H9 (cell line): ENCODE results near the gene LINGO1. TPM values are rescaled to one million over a fixed set of nuclear protein-coding genes. Genes with fewer than 3 reads are reported as not detected.

Experiments
- DNase-seq: peaks from one replicate; pipeline ENCODE4 v3.0.0-alpha.2; 2017
- H2AFZ ChIP-seq: one replicate; pipeline ENCODE4 v1.6.1; 2013; ENCODE audit warnings: mild to moderate bottlenecking, low read length, control low read depth, moderate library complexity
- H2AK5ac ChIP-seq: 2 replicates; pipeline ENCODE4 v1.6.1; 2013; ENCODE audit warnings: low read length, control low read depth, mixed read lengths; ENCODE audit not compliant: insufficient read length
- H2BK120ac ChIP-seq: one replicate; pipeline ENCODE4 v1.6.1; 2013; ENCODE audit warnings: low read depth, mild to moderate bottlenecking, low read length, control low read depth, inconsistent platforms; ENCODE audit not compliant: poor library complexity, severe bottlenecking
- H2BK12ac ChIP-seq: 2 replicates; pipeline ENCODE4 v1.6.1; 2013; ENCODE audit warnings: low read length, control low read depth, mixed read lengths, low read depth; ENCODE audit not compliant: insufficient read length
- H2BK15ac ChIP-seq: 2 replicates; pipeline ENCODE4 v1.6.1; 2013; ENCODE audit warnings: low read depth, low read length, control low read depth
- H2BK20ac ChIP-seq: one replicate; pipeline ENCODE4 v1.6.1; 2013; ENCODE audit warnings: low read depth, mild to moderate bottlenecking, low read length, control low read depth, inconsistent platforms; ENCODE audit not compliant: poor library complexity, severe bottlenecking
- H2BK5ac ChIP-seq: 2 replicates; pipeline ENCODE4 v1.6.1; 2013; ENCODE audit warnings: low read length, control low read depth, mixed read lengths; ENCODE audit not compliant: insufficient read length
- H3K14ac ChIP-seq: 2 replicates; pipeline ENCODE4 v1.6.1; 2013; ENCODE audit warnings: low read length, control low read depth; ENCODE audit not compliant: insufficient read depth
- H3K18ac ChIP-seq: 2 replicates; pipeline ENCODE4 v1.6.1; 2013; ENCODE audit warnings: low read depth, mild to moderate bottlenecking, mixed read lengths, low read length, control low read depth; ENCODE audit not compliant: insufficient read length
- H3K23ac ChIP-seq: 2 replicates; pipeline ENCODE4 v1.6.1; 2013; ENCODE audit warnings: low read length, control low read depth, mixed read lengths, low read depth; ENCODE audit not compliant: insufficient read length
- H3K23me2 ChIP-seq: 2 replicates; pipeline ENCODE4 v1.6.1; 2013; ENCODE audit warnings: low read depth, mild to moderate bottlenecking, mixed read lengths, low read length, control low read depth; ENCODE audit not compliant: insufficient read length, poor library complexity, severe bottlenecking
- H3K27ac ChIP-seq: 2 replicates; pipeline ENCODE4 v1.5.1; 2013; ENCODE audit warnings: low read length, control low read depth, mixed read lengths, low read depth; ENCODE audit not compliant: insufficient read length
- H3K27me3 ChIP-seq: 2 replicates; pipeline ENCODE4 v1.6.1; 2013; ENCODE audit warnings: low read length, control low read depth, inconsistent platforms; ENCODE audit not compliant: insufficient read depth
- H3K4ac ChIP-seq: 2 replicates; pipeline ENCODE4 v1.6.1; 2013; ENCODE audit warnings: low read depth, mild to moderate bottlenecking, control low read depth, inconsistent platforms, low read length, moderate library complexity
- H3K4me1 ChIP-seq: 2 replicates; pipeline ENCODE4 v1.6.1; 2013; ENCODE audit warnings: low read length, control low read depth, inconsistent platforms; ENCODE audit not compliant: insufficient read depth
- H3K4me2 ChIP-seq: 2 replicates; pipeline ENCODE4 v1.6.1; 2013; ENCODE audit warnings: low read length, control low read depth, mixed read lengths; ENCODE audit not compliant: insufficient read length, insufficient read depth
- H3K56ac ChIP-seq: 2 replicates; pipeline ENCODE4 v1.6.1; 2013; ENCODE audit warnings: low read depth, mild to moderate bottlenecking, mixed read lengths, low read length, control low read depth; ENCODE audit not compliant: insufficient read length
- H3K79me1 ChIP-seq: 2 replicates; pipeline ENCODE4 v1.6.1; 2013; ENCODE audit warnings: low read depth, mild to moderate bottlenecking, moderate library complexity, low read length, control low read depth, inconsistent platforms; ENCODE audit not compliant: insufficient read depth, poor library complexity, severe bottlenecking
- H3K79me2 ChIP-seq: 2 replicates; pipeline ENCODE4 v1.6.1; 2013; ENCODE audit warnings: low read length, control low read depth, inconsistent platforms; ENCODE audit not compliant: insufficient read depth
- H3K9ac ChIP-seq: 2 replicates; pipeline ENCODE4 v1.6.1; 2013; ENCODE audit warnings: low read length, control low read depth, mixed read lengths; ENCODE audit not compliant: insufficient read length; ENCODE audit errors: extremely low read depth
- H3K9me3 ChIP-seq: one replicate; pipeline ENCODE4 v1.6.1; 2013; ENCODE audit warnings: low read depth, low read length, inconsistent platforms; ENCODE audit not compliant: control insufficient read depth
- H3T11ph ChIP-seq: one replicate; pipeline ENCODE4 v1.6.1; 2013; ENCODE audit warnings: mild to moderate bottlenecking, low read length, control low read depth, inconsistent platforms
- H4K20me1 ChIP-seq: one replicate; pipeline ENCODE4 v1.6.1; 2013; ENCODE audit not compliant: control insufficient read depth, insufficient read length, insufficient read depth
- H4K5ac ChIP-seq: 2 replicates; pipeline ENCODE4 v1.6.1; 2013; ENCODE audit warnings: low read depth, mild to moderate bottlenecking, mixed read lengths, low read length, control low read depth; ENCODE audit not compliant: insufficient read length
- H4K8ac ChIP-seq: replicated peaks from 2 replicates; pipeline ENCODE4 v1.6.1; 2013; ENCODE audit warnings: low read length, control low read depth, mixed read lengths, low read depth; ENCODE audit not compliant: insufficient read length
- H4K91ac ChIP-seq: 2 replicates; pipeline ENCODE4 v1.6.1; 2013; ENCODE audit warnings: low read depth, mild to moderate bottlenecking, moderate library complexity, mixed read lengths, low read length, control low read depth; ENCODE audit not compliant: insufficient read length
- H3K27ac Mint-ChIP-seq, 3 experiments: 2 replicates in 2 of 3; 3 replicates in 1 of 3; pipeline ENCODE4 v1.8.0; 2020 to 2021; ENCODE audit warnings: mixed read lengths in 3 of 3, mild to moderate bottlenecking in 1 of 3, moderate library complexity in 1 of 3
- H3K27me3 Mint-ChIP-seq: 2 replicates; pipeline ENCODE4 v1.8.0; 2021; ENCODE audit warnings: low read depth, mild to moderate bottlenecking, moderate library complexity, mixed read lengths
- H3K36me3 Mint-ChIP-seq, 3 experiments: 2 replicates in 2 of 3; 3 replicates in 1 of 3; pipeline ENCODE4 v1.8.0; 2020 to 2021; ENCODE audit warnings: low read depth in 3 of 3, mixed read lengths in 3 of 3; ENCODE audit not compliant: insufficient read depth in 1 of 3
- H3K4me1 Mint-ChIP-seq, 2 experiments: 2 replicates each; pipeline ENCODE4 v1.8.0; 2020; ENCODE audit warnings: mixed read lengths in 2 of 2
- H3K4me3 Mint-ChIP-seq, 2 experiments: 2 replicates in 1 of 2; 3 replicates in 1 of 2; pipeline ENCODE4 v1.8.0; 2020 to 2021; ENCODE audit warnings: mild to moderate bottlenecking in 2 of 2, mixed read lengths in 2 of 2, moderate library complexity in 1 of 2
- H3K9me3 Mint-ChIP-seq, 2 experiments: 2 replicates in 1 of 2; 3 replicates in 1 of 2; pipeline ENCODE4 v1.8.0; 2020; ENCODE audit warnings: mild to moderate bottlenecking in 2 of 2, mixed read lengths in 2 of 2, moderate library complexity in 1 of 2
- WGBS: extraction: QIAGEN DNeasy Blood & Tissue Kit; methylation state at CpG from one replicate; pipeline ENCODE4 v1.1.7; 2013; ENCODE audit warnings: missing lambda C conversion rate, low lambda C conversion rate, mixed read lengths; ENCODE audit not compliant: insufficient read length; ENCODE audit errors: extremely low coverage; 5-methylcytosine and 5-hydroxymethylcytosine counted together
- total RNA-seq: library from RNA; stranded (reverse); gene quantifications from 2 replicates; pipeline ENCODE4 v1.2.1, GENCODE V29; 2021
- TF ChIP-seq, protein P1 (sequence below): fragments of 200-600 bp; sonication (generic); conservative IDR thresholded peaks from 3 replicates; pipeline ENCODE4 v1.8.0; 2021; ENCODE audit warnings: antibody characterized with exemption, mild to moderate bottlenecking

LINGO1 gene
- total RNA-seq, 1 experiment from 2014 or later: 41.6 TPM

DNA sequence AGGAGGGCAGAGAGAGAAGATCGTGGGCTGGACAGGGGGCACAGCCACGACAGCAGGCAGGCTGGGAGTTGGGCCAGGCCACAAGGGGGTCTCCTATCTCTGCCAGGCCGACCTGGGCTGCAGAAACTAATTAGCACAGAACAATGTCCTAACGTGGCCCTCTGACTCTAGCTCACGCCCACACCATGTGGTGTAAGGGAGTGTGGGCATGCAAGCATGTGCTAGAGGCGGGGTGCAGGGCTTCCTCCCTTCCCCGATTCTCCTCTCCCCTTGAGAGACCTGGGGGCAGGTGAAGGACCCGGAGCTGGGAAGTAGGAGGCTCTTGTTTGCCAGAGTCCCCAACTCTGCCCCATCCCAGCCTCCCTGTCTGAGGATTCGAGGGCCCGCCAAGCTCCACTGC is 65.5 kb downstream of the LINGO1 start:
- H3K4me2 ChIP-seq: no peak overlapping the region
- H2AFZ ChIP-seq: no peak overlapping the region
- no peak overlapping the region for H2BK12ac ChIP-seq
- no peak for DNase-seq
- Mint-ChIP-seq H3K27ac (no peak overlapping the region), H3K4me1 (peaks cover 39 to 44% of the 10 kb centered on the region in 2 experiments), H3K27me3 (peaks cover 7% of the 10 kb centered on the region), H3K9me3 (no peaks in the 10 kb centered on the region), H3K4me3 (no peak overlapping the region), H3K36me3 (no peaks in the 10 kb centered on the region)
- WGBS: no CpG with 5 or more reads among the region's 10 CpGs
- no peaks in the 10 kb centered on the region for H3K9me3 ChIP-seq
- no peaks in the 10 kb centered on the region for H4K20me1 ChIP-seq
- H3K23me2 ChIP-seq: no peaks in the 10 kb centered on the region
- H3K56ac ChIP-seq: no peak overlapping the region
- H3K4ac ChIP-seq: no peak overlapping the region
- no peak overlapping the region for H3K18ac ChIP-seq
- TF ChIP-seq, protein P1, sequence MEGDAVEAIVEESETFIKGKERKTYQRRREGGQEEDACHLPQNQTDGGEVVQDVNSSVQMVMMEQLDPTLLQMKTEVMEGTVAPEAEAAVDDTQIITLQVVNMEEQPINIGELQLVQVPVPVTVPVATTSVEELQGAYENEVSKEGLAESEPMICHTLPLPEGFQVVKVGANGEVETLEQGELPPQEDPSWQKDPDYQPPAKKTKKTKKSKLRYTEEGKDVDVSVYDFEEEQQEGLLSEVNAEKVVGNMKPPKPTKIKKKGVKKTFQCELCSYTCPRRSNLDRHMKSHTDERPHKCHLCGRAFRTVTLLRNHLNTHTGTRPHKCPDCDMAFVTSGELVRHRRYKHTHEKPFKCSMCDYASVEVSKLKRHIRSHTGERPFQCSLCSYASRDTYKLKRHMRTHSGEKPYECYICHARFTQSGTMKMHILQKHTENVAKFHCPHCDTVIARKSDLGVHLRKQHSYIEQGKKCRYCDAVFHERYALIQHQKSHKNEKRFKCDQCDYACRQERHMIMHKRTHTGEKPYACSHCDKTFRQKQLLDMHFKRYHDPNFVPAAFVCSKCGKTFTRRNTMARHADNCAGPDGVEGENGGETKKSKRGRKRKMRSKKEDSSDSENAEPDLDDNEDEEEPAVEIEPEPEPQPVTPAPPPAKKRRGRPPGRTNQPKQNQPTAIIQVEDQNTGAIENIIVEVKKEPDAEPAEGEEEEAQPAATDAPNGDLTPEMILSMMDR: no peak
- H2AK5ac ChIP-seq: no peak overlapping the region
- H3K79me2 ChIP-seq: no peaks in the 10 kb centered on the region
- H3K14ac ChIP-seq: no peak overlapping the region
- H2BK15ac ChIP-seq: no peak overlapping the region
- no peak overlapping the region for H4K91ac ChIP-seq
- H3T11ph ChIP-seq: no peak overlapping the region
- no peak overlapping the region for H2BK120ac ChIP-seq
- 0 out of 2 replicates have a peak, but pooled peaks cover 3% of the 10 kb centered on the region for H3K4me1 ChIP-seq
- no peak overlapping the region for H3K27ac ChIP-seq
- H3K9ac ChIP-seq: no peak overlapping the region
- no peak overlapping the region for H2BK20ac ChIP-seq
- no peak overlapping the region for H4K8ac ChIP-seq
- no peak overlapping the region for H4K5ac ChIP-seq
- no peak overlapping the region for H3K23ac ChIP-seq
- H3K79me1 ChIP-seq: no peaks in the 10 kb centered on the region
- no peak overlapping the region for H2BK5ac ChIP-seq
- no peaks in the 10 kb centered on the region for H3K27me3 ChIP-seq
